Stimulated activated CD8-positive, alpha-beta memory T cell treated with anti-CD3 and anti-CD28 coated beads, Interleukin-7, amount 100 ng/mL, for 1 hour (primary cell): ENCODE data around the gene PTPRG.

Source experiments
- DNase-seq, 2 donors: peaks; one replicate each; pipeline ENCODE4 v3.0.0-alpha.2; 2020; ENCODE audit warnings: low read depth in 2 of 2

PTPRG gene

GRCh38 chr3:62343755-62344154 lies 782.4 kb downstream of the PTPRG start:
- DNase-seq: no peak
